Femur (tissue), 1 donor: ENCODE measurements around the gene CDH16.
"Not testable (repeated sequence)": the region's sequence is repeated elsewhere in the genome, so short reads cannot be mapped to it uniquely, and the experiment has no call there.

Experiments
- DNase-seq: peaks from one replicate; pipeline ENCODE4 v3.0.0-alpha.2; 2017

The CDH16 gene, protein sequence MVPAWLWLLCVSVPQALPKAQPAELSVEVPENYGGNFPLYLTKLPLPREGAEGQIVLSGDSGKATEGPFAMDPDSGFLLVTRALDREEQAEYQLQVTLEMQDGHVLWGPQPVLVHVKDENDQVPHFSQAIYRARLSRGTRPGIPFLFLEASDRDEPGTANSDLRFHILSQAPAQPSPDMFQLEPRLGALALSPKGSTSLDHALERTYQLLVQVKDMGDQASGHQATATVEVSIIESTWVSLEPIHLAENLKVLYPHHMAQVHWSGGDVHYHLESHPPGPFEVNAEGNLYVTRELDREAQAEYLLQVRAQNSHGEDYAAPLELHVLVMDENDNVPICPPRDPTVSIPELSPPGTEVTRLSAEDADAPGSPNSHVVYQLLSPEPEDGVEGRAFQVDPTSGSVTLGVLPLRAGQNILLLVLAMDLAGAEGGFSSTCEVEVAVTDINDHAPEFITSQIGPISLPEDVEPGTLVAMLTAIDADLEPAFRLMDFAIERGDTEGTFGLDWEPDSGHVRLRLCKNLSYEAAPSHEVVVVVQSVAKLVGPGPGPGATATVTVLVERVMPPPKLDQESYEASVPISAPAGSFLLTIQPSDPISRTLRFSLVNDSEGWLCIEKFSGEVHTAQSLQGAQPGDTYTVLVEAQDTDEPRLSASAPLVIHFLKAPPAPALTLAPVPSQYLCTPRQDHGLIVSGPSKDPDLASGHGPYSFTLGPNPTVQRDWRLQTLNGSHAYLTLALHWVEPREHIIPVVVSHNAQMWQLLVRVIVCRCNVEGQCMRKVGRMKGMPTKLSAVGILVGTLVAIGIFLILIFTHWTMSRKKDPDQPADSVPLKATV

DNA sequence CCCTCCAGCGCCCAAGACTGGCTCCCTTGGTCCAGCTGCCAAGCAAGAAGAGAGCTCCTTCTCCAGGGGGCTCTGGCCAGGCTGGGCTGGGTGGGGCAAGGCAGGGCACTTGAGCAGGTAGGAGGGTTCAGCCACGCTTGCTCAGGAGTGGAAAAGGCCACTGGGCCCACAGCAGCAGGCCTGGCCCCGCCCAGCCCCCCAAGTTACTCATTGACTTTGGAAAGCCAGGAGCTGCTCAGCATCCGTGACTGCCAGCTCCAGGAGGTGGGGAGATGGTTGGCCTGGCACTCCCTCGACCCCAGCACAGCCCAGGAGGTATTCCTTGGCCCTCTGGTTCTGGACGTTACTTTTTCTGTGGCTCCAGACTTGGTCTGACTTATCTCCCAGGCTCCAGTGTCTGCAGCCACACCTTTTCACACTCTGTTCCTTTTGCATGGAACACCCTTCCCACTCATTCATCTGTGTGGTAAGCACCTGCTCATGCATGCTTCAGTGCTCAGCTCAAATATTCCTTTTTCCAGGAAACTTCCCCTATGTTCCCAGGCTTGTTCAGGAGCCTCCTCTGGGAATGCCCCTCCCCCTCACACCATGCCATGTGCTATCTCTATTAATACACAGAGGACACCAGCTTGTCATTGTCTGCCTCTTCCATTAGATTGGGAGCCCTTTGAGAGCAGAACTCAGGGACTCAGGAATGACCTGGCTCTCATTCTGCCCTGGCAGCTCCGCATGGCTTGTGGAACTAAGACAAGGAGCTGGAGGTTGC lies at the start of gene CDH16:
TSS of gene CDH16 (minus strand) at position 83 of the 766 bp plus-strand sequence. CDS start 820 bp downstream, outside the sequence.
- DNase-seq: no peak

DNA sequence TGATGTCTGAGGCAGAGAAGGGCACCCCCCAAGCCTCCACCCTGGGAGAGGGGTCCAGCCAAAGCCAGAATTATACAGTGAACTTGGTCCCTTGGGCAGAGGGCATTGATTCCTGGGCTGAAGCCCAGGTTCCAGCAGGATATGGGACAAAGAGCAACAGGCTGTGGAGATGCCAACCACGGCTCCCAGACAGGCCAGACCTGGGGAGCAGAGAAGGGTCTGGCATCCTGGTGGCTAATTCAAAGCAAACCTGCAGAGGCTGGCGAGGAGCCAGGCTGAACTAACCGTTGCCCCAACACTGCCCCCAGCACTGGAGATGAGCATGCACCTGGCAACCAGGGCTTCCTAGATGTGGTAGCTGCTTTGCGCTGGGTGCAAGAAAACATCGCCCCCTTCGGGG lies 45.4 kb upstream of the CDH16 start:
- no peak for DNase-seq

DNA sequence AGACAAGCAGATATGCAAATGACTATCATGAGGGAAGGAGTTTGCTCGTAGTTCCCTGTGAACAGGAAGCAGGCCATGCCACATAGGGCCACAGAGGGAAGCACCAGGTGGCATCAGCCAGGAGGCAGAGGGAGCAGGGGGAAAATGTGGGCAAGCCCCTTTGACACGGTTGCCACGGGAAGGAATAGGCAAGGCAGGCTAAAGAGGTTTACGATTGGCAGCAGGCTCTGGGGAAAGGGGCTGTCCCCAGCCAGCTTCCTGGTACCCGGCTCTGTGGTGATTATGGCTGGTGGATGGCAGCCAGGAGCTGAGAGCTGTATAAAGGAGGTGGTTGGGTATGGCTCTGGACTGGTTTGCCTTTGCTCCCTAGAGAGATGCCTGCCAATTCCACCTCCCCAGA lies 43.2 kb upstream of the CDH16 start:
- DNase-seq: no peak

DNA sequence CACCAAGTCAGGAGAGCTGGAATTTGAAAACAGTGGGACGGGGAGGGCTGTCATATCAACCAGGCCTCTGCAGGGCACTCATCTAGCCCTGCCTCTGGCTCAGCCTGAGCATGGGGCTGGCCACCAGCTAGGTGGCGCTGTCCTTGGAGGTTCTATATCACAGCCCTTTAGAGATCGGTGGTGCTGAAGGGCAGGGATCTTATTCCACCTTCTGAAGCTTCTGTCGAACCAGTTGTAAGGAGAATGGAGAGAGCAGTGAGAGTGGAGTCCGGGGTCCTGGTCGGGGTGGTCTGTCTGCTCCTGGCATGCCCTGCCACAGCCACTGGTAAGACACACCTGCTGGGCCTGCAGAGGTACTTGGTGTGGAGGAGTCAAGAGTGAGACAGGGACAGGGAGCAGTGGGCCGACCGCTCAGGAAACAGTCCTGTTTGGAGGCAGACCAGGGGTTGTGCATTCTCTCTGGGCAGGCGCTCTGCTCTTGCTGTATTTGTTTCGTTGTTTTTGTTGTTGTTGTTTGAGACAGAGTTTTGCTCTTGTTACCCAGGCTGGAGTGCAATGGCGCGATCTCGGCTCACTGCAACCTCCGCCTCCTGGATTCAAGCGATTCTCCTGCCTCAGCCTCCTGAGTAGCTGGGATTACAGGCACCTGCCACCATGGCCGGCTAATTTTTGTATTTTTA lies 42.5 kb upstream of the CDH16 start, which contains the start of gene CES3:
TSS of gene CES3 (plus strand) at position 202 of the 680 bp plus-strand sequence. CDS start at position 244, 42 bp downstream.
- DNase-seq: no peak

DNA sequence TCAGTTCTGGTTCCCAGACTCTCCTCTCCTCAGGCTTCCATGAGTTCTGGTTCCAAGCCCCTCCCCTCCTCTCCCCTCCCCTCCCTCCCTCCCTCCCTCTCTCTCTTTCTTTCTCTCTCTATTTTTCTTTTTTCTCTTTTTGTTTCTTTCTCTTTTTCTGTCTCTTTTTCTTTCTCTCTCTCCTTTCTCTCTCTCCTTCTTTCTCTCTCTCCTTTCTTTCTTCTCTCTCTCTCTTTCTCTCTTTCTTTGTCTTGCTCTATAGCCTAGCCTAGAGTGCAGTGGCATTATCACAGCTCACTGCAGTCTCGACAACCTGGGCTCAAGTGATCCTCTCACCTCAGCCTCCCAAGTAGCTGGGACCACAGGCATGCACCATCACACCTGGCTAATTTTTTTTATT lies 41.6 kb upstream of the CDH16 start:
- no peak for DNase-seq

DNA sequence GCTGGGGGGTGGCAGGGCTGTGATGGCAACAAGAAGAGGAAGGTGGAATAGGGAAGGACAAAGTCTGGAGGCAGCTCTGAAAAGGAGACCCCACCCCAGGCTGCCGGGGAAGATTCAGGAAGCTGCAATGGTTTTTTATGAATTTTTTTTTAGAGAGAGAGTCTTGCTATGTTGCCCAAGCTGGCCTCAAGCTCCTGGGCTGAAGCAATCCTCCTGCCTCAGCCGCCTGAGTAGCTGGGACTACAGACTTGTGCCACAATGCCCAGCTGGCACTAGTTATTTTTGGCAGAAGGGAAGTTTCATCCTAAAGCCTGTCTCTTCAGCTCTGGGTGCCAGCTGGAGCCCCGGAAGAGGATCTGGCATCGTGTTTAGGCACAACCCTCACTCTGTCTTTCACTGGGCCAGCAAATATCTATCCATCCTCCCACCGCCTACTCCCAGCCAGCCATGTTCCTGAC lies 41.0 kb upstream of the CDH16 start:
- peak; percentile 19 for DNase-seq

DNA sequence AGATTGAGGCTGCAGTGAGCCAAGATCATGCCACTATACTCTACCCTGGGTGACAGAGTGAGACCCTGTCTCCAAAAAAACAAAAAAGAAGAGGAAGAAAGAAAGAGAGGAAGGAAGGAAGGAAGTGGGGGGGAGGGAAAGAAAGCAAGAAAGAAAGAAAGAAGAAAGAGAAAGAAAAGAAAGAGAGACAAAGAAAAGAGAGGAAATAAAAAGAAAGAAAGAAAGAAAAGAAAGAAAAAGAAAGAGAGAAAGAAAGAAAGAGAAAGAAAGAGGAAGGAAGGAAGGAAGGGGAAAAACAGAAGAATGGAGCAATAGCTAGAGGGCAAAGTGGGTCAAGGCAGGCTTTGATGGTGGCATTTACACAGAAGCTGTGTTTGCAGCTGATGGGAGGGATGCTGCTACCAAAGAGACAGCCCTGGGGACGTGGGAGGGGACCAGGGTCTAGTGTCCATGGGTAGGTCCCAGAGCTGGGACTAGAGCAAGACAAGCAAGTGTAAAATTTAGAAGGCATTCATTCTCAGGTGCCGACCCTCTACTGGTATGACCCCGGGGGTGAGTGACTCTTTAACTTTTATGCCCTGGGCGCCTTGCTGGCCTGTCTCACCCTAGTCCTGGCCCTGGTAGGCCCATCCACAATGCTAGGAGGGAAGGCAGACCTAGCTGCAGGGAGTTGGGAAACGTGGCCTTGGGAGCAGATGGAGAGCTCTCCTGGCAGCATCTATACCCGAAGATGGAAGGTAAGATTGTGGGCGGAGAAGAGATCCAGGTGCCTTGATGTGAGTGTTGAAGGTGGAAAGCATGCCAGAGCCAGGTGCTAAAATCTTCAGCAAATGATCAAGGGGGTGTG lies 40.4 kb upstream of the CDH16 start:
- DNase-seq: peak; percentile 11

DNA sequence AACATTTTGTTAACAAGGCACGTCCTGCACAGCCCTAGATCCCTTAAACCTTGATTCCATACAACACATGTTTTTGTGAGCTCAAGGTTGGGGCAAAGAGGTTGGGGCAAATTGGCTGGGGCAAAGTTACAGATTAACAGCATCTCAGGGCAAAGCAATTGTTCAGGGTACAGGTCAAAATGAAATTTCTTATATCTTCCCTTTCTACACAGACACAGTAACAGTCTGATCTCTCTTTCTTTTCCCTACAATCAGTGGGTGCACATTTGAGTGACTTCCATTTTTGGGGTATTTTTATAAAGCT lies 37.4 kb upstream of the CDH16 start:
- DNase-seq: not testable (repeated sequence)

DNA sequence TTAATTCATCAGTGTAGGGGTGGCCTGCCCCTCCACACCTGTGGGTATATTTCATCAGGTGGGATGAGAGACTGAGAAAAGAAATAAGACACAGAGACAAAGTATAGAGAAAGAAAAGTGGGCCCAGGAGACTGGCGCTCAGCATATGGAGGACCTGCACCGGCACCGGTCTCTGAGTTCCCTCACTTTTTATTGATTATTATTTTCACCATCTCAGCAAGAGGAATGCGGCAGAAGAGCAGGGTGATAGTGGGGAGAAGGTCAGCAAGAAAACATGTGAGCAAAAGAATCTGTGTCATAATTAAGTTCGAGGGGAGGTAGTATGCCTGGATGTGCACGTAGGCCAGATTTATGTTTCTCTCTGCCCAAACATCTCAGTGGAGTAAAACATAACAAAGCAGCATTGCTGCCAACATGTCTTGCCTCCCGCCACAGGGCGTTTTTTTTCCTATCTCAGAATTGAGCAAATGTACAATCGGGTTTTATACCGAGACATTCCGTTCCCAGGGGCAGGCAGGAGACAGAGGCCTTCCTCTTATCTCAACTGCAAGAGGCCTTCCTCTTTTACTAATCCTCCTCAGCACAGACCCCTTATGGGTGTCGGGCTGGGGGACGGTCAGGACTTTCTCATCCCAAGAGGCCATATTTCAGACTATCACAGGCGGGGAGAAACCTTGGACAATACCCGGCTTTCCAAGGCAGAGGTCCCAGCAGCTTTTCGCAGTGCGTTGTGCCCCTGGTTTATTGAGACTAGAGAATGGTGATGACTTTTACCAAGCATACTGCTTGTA lies 36.9 kb upstream of the CDH16 start:
- DNase-seq: not testable (repeated sequence)

DNA sequence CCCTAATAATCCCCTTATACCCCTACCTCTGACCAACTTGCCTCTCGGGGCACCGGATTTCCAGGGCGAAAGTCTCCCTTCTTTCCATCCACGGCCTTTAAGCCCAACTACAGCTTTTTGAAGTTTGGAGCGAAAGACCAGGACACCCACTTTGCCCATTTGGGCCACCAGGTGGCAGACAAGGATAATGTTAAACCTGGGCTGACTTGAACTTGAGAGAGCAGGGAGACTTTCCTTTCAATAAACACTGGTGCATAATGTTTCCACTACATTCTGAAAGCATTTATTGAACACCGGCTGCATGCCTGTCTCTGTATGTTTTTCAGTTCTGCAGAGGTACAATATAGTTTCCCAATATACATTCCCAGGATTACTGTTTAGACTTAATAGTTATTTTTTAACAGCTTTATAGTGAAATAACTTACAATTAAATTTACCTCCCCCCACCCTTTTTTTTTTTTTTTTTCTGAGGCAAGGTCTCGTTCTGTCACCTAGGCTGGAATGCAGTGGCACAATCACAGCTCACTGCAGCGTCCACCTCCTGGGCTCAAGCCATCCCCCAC lies 35.5 kb upstream of the CDH16 start:
- DNase-seq: peak; percentile 83

DNA sequence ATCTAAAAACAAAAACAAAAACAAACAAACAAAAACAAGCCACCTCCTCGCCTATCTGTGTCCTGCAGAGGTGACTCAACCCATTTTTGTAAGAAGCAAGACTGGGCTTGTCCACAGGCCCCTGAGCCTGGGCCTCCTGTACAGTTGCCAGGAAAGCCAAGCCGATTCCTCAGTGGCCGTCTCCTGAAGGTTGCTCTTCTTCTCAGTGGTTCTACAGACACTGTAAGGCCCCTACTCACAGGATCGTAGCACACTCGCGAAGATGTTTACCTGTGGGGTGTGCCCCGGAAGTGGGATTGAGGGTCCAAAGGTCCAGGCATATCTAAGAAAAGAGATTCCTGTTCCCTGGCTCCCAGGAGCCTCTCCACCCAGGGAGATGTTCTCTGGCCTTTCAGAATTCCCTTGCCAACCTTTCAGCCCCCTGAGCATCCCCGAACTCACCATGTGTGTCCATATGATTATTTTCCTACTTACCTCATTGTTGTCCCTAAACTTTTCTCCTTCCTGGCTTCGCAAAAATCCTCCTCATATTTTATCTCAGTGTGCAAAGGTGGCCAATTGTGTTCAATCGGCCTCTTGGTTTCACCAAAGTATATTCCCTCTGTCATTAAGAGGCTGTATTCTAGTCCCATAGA lies 34.9 kb upstream of the CDH16 start:
- no peak for DNase-seq

DNA sequence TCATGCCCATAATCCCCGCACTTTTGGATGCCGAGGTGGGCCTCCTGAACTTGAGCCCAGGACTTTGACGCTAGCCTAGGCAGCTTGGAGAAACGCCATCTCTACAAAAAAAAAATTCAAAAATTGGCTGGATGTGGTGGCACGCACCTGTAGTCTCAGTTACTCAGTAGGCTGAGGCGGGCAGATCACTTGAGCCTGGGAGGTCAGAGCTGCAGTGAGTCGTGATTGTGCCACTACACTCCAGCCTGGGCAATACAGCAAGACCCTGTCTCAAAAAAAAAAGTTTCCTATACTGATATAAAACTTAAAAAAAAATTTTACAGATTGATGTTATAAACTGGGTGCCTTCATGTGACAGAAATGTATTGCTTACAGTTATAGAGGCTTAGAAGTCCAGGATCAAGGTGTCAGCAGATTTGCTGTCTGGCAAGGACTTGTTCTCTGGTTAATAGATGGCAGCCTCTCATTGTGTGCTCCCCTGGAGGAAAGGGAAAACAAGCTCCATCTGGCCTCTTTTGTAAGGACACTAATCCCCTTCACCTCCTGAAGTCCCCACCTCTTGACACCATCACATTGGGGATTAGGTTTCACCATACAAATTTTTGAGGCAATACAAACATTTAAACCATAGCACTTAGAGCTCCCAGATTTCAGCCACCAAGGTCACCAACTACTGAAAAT lies 33.9 kb upstream of the CDH16 start:
- DNase-seq: peak; percentile 10

DNA sequence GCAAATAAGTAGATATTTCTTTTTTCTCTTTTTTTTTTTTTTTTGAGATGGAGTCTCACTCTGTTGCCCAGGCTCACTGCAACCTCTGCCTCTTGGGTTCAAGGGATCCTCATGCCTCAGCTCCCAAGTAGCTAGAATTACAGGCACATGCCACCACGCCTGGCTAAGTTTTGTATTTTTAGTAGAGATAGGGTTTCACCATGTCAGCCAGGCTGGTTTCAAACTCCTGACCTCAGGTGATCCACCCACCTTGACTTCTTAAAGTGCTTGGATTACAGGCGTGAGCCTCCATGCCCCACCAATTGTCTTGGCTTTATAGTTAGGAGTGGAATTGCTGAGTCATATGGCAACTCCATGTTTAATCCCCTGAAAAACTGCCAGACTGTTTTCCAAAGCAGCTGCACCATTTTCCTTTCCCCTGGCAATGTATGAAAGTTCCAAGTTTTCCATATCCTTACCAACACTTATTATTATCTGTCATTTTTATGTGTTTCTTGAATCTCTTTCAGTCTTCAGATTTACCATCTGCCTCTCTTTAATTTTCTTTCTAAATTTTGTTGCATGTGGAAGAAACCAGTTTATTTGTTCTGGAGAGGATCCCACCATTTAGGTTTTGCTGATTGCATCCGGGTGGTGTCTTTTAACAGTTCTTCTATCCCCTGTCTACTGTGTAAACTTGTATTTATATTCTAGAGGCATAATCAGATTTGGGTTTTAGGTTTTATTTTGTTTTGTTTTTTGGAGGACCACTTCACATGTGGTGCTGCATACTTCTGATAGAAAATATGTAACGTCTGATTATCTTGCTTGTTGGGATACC lies 32.5 kb upstream of the CDH16 start:
- DNase-seq: no peak

DNA sequence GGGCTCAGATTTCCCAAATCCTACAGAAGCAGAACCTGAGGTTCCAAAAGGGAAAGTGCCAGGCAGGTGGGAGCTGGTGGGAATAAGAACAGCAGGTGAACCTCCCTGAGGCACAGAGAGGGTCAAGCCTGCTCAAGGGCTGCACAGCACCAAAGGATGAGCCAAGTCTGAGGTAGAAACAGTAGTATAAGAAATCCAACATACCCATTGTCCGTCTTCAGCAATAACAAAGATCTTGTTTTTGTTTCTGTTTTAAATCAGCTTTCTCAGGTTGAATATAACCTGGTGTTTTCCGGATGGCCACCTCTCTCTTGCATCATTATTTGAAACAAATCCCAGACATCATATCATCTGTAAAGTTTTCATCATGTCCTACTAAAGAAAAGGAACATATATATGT lies 31.8 kb upstream of the CDH16 start:
- no peak for DNase-seq

DNA sequence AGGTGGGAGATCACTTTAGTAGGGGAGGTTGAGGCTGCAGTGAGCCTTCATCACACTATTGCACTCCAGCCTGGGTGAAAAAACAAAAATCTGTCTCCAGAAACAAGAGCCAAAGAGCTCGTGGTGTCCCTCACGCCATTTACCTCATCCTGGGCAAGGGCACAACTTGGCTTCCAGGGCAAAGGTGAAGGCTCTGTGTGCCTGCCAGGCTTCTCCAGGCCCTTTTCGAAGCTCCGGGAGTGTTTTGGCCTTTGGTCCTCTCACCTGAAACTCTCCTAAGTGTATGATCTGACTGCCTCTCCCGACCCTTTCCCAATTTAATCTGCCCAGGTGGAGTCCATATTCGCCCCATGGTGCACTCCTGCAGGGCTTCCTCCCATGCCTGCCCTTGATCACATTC lies 30.8 kb upstream of the CDH16 start:
- no peak for DNase-seq

DNA sequence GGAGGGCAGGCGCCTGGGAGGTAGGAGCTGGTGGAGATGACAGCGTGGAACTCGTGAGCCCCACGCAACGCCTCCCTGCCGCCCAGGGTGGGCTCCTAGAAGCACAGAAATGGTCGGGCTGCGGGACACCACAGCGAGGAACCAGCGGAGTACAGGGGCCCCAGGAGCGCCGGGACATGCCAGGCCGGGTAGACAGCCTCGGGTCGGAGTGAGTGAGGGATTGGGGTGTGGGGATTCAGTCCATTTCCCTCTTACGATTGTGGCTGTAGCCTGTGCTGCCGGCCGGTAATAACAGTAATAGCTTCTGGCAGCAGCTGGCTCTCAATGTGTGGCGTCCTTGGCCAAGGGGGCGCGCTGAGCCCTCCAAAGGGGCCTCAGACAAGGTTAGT lies 30.1 kb upstream of the CDH16 start:
- peak; percentile 20 for DNase-seq

DNA sequence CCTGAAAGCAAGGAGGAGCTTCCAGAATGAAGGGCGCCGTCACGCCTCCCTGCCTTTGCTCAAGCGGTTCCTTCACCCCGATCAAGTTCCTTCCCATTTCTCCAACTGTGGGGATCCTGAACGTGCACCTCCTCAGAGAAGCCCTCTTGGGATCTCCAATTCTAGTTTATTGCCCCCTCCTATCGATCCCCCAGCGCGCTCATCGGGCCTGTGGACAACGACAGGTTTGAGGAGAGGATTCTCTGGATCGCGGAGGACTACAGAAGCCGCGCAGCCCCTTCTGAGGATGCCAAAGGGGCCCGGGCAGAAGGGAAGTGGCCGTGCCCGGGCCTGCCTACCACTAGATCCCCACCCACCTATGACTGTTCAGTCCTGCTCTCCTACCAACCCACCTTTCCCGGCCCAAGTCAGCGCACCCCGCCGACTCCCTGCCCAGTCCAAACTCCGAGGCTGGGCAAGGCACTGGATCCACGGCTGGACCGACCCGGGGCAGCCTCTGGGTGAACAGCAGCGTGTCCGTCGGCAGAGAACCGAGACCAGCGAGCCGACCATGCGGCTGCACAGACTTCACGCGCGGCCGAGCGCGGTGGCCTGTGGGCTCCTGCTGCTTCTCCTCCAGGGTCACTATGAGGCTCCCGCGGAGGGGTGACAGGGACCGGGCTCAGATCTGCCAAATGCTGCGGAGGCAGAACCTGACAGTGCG lies 29.6 kb upstream of the CDH16 start:
- peak; percentile 20 for DNase-seq
